ENCODE results near the gene RPS18. TPM values are rescaled to one million over a fixed set of nuclear protein-coding genes. Genes with fewer than 3 reads are reported as not detected.

Gene RPS18
- total RNA-seq, 2 donors from 2014 or later, result 2,541 to 3,009 TPM

- Histone ChIP-seq H3K36me3 (ENCODE audit: control insufficient read depth, insufficient read depth, low read length) (peaks cover 11% of the 10 kb centered on the region), H3K27me3 (ENCODE audit: control insufficient read depth, insufficient read depth, low read length, poor library complexity, severe bottlenecking) (peaks cover 20% of the 10 kb centered on the region), H3K9me3 (ENCODE audit: control insufficient read depth, low read length) (no peaks in the 10 kb centered on the region), H3K4me1 (ENCODE audit: control insufficient read depth, insufficient read depth, low read length) (peaks cover 4% of the 10 kb centered on the region), H3K4me3 (ENCODE audit: low read length) (no peak overlapping the region), H3K9ac (ENCODE audit: extremely low read depth, low read length, poor library complexity, severe bottlenecking) (no peak overlapping the region), H3K27ac (ENCODE audit: low read depth, low read length) (no peak overlapping the region)
- H3K4me1 Mint-ChIP-seq, result peaks cover 38% of the 10 kb centered on the region
- H3K36me3 Mint-ChIP-seq (ENCODE audit: low read depth), result peaks cover 17% of the 10 kb centered on the region
- TF ChIP-seq CTCF (conservative IDR thresholded peaks at IDR 0.05), result no peak
- peaks cover 13% of the 10 kb centered on the region for H3K27me3 Mint-ChIP-seq (ENCODE audit: insufficient read depth)
- no peaks in the 10 kb centered on the region for H3K9me3 Mint-ChIP-seq
- DNase-seq, result peak; percentile 73
- WGBS, 2 experiments (ENCODE audit: insufficient coverage in 1 of 2, insufficient read length in 1 of 2), result 48 to 50% methylated on average over 2 to 6 of the region's 10 CpGs
- H3K4me3 Mint-ChIP-seq, result peak overlapping the region; percentile 74
- peak overlapping the region; percentile 16 for H3K27ac Mint-ChIP-seq
These were observed 42.7 kb downstream of the RPS18 start for GRCh38 chr6:33314515-33314942.

GRCh38 chr6:33314943-33315792, 43.3 kb downstream of the RPS18 start:
- no peaks in the 10 kb centered on the region for H3K9me3 ChIP-seq (ENCODE audit: control insufficient read depth, low read length)
- H3K4me3 ChIP-seq (ENCODE audit: low read length), result no peak overlapping the region
- TF ChIP-seq CTCF (conservative IDR thresholded peaks at IDR 0.05), result no peak
- peaks cover 38% of the 10 kb centered on the region for H3K4me1 Mint-ChIP-seq
- WGBS, 2 experiments (ENCODE audit: insufficient coverage in 1 of 2, insufficient read length in 1 of 2), result 87 to 93% methylated on average over 37 to 47 of the region's 47 CpGs
- H3K4me1 ChIP-seq (ENCODE audit: control insufficient read depth, insufficient read depth, low read length), result peaks cover 4% of the 10 kb centered on the region
- peaks cover 13% of the 10 kb centered on the region for H3K27me3 Mint-ChIP-seq (ENCODE audit: insufficient read depth)
- no peak overlapping the region for H3K9ac ChIP-seq (ENCODE audit: extremely low read depth, low read length, poor library complexity, severe bottlenecking)
- H3K9me3 Mint-ChIP-seq, result no peaks in the 10 kb centered on the region
- peaks cover 18% of the 10 kb centered on the region for H3K36me3 ChIP-seq (ENCODE audit: control insufficient read depth, insufficient read depth, low read length)
- no peak overlapping the region for H3K27ac ChIP-seq (ENCODE audit: low read depth, low read length)
- peak; percentile 79 for DNase-seq
- H3K27ac Mint-ChIP-seq, result peak overlapping the region; percentile 16
- H3K36me3 Mint-ChIP-seq (ENCODE audit: low read depth), result peaks cover 23% of the 10 kb centered on the region
- H3K4me3 Mint-ChIP-seq, result peak overlapping the region; percentile 74
- H3K27me3 ChIP-seq (ENCODE audit: control insufficient read depth, insufficient read depth, low read length, poor library complexity, severe bottlenecking), result peaks cover 20% of the 10 kb centered on the region

GRCh38 chr6:33315793-33316602, 44.1 kb downstream of the RPS18 start:
- Histone ChIP-seq H3K9ac (ENCODE audit: extremely low read depth, low read length, poor library complexity, severe bottlenecking) (no peak overlapping the region), H3K4me1 (ENCODE audit: control insufficient read depth, insufficient read depth, low read length) (peaks cover 11% of the 10 kb centered on the region), H3K4me3 (ENCODE audit: low read length) (no peak overlapping the region), H3K27me3 (ENCODE audit: control insufficient read depth, insufficient read depth, low read length, poor library complexity, severe bottlenecking) (peaks cover 20% of the 10 kb centered on the region), H3K36me3 (ENCODE audit: control insufficient read depth, insufficient read depth, low read length) (peaks cover 26% of the 10 kb centered on the region), H3K9me3 (ENCODE audit: control insufficient read depth, low read length) (no peaks in the 10 kb centered on the region), H3K27ac (ENCODE audit: low read depth, low read length) (no peak overlapping the region)
- Mint-ChIP-seq H3K4me1 (peaks cover 38% of the 10 kb centered on the region), H3K36me3 (ENCODE audit: low read depth) (peaks cover 32% of the 10 kb centered on the region), H3K4me3 (peak overlapping the region; percentile 87), H3K27me3 (ENCODE audit: insufficient read depth) (peaks cover 13% of the 10 kb centered on the region), H3K9me3 (no peaks in the 10 kb centered on the region), H3K27ac (no peak overlapping the region)
- 94 to 95% methylated on average over 7 to 15 of the region's 17 CpGs for WGBS, 2 experiments (ENCODE audit: insufficient coverage in 1 of 2, insufficient read length in 1 of 2)
- no peak for DNase-seq
- no peak for TF ChIP-seq CTCF (conservative IDR thresholded peaks at IDR 0.05)
